Measurements from ENCODE around the gene CFAP45.
A peak's percentile ranks its signal among the peaks of the same experiment; 100 is the strongest.

CFAP45 gene

DNA sequence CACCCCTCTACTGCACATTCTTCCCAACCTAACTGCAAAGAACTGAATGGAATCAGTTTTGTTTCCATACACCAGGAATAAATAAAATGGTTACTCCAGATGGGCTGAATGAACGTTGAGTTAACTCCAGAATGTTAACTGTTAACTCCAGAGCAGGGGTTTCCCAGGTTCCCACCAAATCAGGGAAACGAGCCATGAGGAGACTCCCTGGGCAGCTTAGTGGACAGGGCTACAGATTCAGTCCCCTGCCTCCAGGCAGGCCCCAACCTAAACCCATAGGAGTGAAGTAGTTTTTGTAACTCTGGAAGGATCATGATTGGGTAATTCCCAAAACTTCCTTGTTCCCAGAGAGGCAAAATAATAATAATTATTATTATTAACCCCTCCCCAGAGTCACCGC is 51.6 kb downstream of the CFAP45 start:
- DNase-seq: no peak

DNA sequence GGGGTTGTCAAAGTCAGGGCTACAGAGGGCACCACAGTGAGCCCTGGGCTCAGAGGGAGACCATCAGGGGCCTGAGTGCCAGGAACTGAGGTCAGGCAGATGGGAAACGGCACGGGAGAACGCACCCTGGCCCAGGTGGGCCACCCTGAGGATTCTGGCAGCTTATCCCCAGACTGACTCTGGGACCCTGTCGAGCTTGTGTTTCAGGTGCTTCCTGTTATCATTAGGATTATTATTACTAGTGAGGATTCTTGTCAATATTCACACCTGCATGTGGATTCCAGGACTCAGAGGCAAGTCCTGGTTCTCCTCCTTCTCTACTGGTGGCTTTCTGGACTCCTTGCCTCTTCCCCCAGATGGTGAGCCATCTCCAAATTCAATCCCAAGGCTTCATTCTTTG is 52.7 kb downstream of the CFAP45 start:
- no peak for DNase-seq

DNA sequence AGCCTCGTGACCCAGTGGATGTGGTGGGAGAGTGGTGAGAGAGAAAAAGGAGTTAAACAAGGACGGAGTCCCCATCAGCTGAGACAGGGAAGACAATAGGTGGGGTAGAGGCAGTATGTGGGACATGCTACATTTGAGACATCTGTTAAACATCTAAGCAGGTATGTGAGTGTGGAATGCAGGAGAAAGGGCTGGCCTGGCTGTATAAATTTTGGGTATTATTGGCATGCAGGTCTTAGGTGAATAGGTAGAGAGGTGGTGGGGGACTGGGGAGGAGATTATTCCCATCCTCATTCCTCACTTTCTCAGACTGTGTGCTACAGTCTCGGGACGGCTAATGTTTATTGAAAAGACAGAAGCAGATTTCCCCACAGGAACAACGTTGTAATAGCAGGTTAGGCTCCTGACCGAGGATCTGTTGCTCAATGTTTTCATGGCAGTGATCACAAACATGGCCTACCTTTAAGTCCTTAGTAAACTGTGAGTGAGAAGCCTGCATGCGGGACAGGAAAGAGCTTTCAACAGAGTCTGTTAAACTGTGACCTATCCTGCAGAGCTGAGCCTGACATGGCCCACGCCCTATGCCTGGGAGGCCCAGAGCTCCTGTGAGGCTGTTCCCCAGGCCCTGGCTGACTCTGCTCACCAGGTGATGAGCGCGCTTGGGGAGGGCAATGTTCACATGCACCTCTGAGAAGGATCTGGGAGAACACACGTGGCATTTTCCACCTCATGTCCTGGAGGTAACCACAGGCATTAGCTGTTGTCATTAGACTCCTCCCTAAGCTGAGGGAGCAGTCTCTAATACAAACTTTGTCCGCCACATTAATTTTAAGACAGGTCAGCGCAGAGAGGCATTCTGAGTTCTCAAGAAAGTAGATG is 54.0 kb downstream of the CFAP45 start:
- no peak for DNase-seq

DNA sequence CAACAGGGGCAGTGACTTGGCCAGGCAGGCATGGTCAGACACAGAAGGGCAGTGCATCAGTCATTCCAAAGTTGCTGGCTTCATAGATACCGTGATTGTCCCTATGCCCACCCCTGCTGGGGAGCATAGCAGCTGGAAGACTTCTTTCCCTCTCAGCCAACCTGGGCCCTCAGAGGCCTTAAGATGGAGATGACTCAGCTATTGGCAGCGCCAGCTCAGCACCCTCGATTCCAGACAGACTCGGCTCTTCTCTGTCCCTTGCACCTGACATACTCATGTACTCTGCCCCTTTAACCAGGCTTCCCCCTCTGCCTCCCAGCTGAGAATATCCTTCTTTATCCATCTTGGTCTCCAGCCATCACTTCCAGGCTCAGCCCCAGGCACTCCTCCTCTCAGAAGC is 56.5 kb downstream of the CFAP45 start:
- no peak for DNase-seq

DNA sequence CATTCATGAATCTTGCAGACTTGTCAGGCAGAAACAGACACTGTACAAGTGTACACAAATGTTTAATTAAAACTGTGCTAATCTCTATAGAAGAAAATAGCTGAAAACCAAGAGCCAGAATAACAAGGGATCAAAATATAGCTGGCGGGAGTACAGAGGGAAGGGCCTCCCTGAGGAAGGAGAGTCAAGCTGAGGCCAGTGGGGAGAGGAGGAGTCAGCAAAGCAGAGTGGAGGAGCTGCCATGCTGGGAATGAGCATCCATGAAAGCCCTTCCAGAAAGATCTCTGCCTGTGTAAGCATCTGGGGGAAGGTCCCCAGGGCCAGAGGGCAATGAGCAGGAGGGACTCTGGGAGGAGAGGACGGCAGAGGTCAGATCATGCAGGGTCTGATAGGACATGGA is 58.2 kb downstream of the CFAP45 start:
- DNase-seq: no peak

DNA sequence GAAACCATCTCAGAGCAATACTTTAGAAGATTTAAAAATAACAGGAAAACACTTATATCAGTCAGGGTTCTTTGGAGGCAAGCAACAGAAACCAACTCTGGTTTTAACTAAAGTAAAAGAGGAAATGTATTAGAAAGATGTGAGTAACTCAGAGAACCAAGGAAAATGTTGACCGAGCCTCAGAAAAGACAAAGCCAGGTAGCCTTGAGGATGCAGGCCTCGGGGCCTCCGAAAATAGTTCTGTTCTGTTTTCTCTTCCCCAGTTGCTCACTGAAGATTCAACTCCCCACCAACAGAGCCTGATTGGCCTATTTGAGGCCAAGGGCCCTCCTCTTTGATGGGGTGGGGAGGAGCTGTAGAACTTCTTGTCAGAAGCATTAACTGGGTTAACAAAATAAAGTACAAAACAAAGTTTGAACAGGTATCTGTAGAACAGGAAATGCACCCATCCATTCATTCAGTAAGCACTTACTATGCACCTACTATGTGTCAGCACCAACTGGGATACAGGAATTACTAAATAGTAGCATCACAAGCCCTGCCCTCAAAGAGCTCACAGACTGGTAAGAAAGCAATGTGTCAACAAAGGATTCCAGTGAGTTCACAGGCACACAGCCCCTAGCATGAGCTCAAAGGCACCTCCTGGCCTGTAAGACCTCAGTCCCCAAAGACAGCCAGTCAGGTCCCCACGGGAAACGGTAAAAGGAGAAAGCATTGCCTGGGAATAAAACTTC is 60.7 kb downstream of the CFAP45 start:
- DNase-seq: no peak

DNA sequence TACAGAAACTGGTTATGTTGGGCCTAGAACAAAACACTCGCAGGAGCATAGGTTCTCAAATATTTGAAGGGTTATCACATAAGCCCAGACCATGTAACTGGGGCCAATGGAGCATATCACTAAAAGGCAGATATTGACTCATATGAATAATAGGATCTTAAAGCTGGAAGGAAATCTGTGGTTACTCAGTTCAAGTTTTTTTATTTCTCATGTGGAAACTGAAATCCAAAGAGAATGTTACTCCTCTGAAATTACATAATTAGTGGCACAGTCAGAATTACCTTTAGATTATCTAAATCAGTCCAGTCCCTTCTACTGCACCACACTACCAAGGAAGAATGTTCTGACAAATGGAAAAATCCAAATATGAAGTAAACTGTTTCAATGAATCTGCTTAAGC is 61.2 kb downstream of the CFAP45 start:
- no peak for DNase-seq

DNA sequence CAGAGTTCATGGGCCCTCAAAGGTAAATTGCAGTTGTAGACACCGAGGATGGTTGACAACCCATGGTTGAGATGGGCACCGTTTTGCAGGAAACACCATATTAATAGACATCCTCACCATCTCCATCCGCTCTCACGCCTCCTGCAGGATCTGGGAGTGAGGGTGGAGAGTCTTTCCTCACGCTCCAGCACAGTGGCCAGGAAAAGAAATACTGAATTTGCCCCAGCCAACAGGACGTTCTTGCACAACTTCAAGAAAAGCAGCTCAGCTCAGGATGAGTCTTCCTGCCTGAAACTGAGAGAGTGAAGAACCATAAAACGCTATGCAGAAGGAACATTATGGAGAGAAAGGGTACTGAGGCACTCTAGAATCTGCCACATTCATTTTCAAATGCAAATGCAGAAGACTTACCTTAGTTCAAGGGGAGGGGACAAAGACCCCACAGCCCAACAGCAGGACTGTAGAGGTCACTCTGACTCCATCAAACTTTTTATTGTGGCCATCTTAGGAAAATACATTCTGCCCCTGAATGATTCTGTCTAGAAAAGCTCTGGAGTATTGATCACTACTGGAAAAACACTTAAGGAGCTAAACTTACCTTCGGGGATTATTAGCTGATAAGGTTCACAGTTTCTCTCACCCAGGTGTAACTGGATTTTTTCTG is 64.0 kb downstream of the CFAP45 start:
- no peak for DNase-seq

DNA sequence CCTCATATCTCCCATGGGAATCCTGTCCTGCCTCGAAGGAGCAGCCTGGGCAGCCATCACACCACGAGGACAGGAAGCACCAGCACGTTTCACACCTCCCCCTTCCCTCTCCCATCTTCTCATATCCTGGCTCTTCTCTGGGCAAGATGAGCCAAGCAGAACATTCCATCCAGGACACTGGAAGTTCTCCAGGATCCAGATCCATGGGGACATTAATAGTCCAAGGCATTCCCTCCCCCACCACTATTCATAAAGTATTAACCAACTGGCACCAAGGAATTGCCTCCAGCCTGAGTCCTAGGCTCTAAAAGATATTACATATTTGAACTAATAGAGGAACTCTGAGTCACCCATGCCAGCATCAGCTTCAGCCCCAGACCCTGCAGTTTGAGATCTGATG is 64.6 kb downstream of the CFAP45 start:
- no peak for DNase-seq

DNA sequence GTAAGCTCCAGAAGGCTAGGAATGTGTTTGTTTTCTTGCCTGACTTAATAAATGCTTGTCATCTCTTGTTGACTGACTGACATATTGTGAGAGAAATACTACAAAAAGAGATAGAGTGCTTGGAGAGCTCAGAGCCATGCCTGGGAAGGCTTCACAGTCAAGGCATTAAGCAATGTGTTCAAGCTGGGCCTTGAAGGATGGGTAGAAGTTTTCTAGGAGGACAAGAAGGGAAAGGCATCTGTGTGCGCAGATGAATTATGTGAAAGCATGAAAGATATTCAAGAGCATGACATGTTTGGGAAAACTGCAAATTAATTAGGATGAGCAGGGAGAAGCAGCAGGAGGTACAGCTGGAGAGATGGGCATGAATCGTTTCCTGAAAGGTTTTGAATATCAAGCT is 67.7 kb downstream of the CFAP45 start:
- no peak for DNase-seq

DNA sequence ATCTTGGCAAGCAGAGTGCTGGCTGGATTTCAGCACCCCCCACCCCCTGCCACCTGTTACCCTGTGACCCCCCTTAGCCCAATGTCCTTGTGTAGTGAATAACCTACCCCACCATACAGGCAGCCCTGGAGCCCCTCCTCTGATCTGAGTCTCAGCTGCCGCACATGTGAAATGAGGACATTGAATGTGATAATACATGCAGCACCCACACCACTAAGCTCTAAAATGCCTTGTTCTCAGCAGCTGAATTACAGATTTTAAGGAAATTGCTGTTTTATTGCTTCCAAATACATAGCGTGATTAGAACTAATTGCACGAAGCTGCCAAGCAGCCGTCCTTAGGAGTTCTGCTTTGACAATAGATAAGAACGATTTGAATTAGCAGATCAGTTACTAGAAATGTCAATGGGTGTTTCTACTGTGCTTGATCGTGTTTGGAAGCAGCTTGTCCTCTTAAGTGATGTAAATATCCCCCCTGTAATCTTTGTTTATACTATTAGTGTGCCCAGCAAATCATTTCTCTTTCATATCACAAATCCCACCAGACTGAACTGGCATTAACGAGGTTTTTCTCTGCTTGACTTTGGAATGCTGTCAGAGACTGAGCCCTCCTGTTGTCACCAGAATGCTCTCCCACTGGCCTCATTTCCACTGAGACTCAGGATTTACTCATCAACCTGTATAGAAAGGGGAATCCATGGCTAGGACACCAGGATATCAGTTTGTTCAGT is 68.4 kb downstream of the CFAP45 start:
- DNase-seq: no peak

DNA sequence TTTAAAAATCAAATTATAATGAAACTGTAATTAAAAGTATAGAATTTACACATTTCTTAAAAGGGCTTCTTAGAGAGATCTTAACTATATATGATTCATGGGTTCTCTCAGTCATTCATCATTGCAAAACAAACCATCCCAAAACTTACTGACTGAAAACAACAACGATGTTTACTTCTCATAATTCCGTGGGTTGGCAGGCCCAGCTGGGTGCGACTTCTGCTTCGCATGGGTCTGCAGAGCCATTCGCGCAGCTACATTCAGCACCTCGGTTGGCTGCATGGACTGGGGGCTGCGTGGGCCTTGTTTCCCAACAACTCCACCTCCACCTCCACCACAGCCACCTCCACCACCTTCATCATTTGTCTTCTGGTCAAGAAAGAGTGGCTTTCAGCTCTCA is 69.2 kb downstream of the CFAP45 start:
- no peak for DNase-seq

DNA sequence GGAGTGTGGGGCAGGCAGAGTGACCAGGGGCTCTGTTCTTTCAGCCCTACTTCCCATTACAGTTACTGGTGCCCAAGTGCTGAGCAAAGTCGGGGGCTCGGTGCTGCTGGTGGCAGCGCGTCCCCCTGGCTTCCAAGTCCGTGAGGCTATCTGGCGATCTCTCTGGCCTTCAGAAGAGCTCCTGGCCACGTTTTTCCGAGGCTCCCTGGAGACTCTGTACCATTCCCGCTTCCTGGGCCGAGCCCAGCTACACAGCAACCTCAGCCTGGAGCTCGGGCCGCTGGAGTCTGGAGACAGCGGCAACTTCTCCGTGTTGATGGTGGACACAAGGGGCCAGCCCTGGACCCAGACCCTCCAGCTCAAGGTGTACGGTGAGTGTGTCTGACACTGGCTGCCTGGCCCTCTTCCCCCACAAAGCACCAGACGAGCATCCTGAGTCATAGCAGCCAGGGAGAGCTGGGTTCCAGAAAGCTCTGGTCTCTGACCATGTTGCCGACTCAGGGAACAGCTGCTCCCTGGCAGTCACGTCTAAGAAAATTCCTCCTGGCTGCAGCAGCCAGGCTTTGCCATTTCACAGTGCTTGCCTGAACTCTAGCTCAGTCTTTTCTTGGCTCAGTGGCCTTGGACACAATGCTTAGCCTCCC is 70.0 kb downstream of the CFAP45 start:
- no peak for DNase-seq

DNA sequence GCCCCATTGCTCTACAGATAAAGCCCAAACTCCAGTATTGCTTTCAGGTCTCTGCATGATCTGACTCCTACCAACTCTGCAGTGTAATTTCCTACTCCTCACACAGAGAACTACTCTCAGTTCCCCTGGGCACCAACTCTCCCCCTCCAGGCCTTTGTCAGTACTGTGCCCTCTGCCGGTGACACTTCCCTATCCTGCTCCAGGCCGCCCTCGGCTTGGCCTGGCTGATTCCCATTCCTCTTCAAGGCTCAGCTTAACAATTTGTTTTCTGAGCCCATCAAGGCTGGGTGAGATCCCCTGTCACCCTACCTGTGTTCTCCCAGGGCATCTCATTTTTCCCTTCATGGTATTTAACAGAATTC is 70.7 kb downstream of the CFAP45 start:
- no peak for DNase-seq

DNA sequence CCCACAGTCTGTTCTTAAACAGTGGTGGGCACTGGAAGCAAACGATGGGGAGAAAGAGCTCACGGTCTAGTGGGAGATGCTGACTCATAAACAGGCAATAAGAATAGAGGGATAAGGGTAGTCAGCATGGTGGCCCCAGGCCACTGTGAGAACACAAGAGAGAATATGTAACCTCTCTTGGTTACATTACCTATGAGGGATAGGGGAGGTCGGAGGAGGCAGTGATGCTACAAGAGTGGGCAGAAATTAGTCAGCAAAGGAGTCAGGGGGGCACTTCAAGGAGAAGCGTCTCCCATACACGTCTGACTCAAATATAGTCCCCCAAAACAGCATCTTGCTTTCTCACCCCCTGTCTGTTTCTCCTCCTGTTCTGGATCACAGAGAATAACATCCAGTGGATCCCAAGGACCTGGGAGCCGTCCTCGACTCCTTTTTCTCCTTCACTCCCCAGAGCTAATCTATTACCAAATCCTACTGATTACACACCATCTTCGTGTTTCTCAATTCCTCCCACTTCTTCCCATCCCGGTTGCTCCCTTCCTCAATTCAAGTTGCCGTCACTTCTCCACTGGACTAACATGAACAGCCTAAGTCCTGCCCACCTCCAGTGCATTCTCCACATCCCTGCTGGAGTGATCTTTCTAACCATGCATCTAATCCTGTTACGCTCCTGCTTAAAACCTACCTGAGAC is 71.2 kb downstream of the CFAP45 start:
- no peak for DNase-seq

DNA sequence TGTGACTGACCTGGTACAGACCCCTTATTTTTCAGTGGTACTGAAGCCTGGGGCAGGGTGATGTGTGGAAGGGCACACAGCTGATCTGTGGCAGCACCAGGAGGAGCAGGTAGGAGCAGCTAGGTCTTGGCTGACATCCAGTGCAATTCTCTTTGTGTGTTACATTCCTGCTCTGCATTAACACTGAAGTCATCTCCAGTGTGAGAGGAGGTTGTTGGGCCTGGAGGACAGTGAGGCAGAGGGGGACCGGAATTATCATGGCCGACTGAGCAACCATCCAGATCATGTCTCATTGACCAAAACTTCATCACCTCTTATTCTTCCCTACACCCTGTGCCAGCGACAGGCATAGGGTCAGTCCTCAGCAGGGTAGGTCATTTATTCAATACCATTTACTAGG is 71.8 kb downstream of the CFAP45 start:
- DNase-seq: no peak

DNA sequence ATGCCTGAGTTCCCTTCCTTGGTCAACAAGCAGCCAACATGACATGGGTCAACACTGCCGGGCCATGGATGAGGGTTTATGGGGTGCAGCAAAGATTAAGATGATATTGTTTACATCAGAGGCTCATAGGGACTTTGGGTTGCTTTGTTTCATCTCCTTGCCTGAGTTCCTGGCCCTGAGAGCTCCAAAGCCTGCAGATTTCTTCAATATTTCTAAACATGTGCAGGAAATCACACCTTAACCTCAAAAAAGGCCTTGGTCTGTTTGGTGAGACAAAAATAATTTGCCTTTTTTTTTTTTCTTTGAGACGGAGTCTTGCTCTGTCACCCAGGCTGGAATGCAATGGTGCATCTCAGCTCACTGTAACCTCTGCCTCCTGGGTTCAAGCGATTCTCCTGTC is 72.4 kb downstream of the CFAP45 start:
- DNase-seq: peak; percentile 44

DNA sequence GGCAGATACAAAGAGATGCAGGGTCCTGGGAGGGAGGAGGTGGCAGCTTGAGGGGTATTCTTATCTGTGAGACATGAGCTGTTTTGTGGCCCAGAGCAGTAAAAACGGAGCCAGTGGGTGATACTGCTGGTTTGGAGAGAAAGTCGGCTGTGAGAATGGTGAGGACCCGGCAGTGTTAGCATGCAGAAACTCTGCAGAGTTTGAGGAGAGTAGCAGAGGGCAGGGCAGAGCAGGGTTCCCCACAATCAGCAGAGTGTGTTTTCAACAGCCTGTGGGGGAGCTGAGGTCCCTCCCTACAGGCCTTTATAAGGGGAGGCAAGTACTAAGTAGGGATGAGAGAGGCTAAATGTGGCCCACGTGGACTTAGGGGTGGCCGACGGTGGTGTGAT is 72.9 kb downstream of the CFAP45 start:
- no peak for DNase-seq

DNA sequence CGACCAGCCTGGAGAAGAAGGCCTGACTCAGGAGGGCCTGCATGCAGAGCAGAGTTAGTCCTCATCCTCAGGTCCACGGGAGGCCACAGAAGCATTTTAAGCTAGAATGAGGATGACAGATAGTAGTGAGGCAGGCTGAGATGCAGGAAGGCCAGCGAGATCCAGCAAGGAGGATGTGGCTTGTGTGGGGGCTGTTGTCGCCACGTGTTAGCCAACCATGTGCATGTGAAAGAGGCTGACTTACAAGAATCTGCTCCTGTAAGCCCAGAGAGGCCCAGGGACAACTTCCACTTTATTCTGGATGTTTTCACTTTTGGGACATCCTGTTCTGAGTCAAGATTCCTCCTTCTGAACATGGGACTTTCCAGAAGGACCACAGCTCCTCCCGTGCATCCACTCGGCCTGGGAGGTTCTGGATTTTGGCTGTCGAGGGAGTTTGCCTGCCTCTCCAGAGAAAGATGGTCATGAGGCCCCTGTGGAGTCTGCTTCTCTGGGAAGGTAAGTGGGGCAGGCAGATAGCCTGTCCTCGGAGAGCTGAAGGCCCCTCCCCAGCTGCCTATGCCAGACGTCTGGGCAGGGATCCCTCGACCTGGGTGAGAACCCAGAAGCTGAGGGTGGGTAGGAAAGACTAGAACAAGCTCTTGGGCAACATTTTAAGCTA is 73.4 kb downstream of the CFAP45 start, which contains the start of gene SLAMF8:
SLAMF8 (plus strand) TSS at position 433 of the 661 bp plus-strand sequence; CDS start at position 459, 26 bp downstream.
- peak; percentile 76 for DNase-seq

DNA sequence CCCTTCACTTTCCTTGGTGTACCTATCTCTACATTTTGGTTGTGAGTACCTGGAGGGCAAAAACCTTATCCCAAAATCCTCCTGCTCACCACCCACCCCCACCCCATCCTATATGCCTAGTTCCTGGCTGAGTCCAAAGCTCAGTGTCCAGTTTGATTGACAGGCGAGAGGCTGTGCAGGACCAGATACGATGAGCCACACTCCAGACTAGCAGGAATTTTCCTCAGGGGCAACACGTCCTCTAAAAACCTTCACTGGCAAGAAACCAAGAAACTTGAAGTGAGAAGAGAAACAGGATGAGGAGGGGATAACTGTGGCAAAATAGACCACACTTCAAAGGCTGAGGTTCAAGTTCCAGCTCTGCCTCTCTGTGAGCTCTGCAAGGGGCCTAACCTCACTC is 74.4 kb downstream of the CFAP45 start:
- no peak for DNase-seq

DNA sequence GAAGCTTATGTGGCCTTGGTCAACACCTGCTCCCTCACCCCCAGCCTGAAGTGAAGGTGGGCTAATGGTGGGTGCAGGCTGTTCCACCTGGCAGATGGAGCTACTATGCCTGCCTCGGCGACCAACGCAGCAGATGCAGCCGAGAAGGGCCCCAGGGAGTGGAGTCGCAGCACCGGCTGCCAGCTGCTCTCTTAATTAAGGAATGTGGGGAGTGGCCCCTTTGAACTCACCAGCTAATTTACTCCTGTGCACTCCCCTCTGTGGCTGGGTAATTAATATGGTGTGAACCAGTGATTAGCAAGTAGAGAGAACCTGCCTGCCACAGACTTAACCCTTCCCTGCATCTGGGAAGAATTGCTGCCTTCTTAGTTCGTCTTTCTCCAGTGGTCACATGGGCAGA is 76.6 kb downstream of the CFAP45 start:
- DNase-seq: no peak
